Loucy (cell line): ENCODE measurements around the gene KCTD12.

ENCODE experiments used
- H2AFZ ChIP-seq: fragments of 200-600 bp; sonication (generic); 2 replicates; pipeline ENCODE4 v1.6.0; 2016; ENCODE audit warnings: antibody characterized with exemption, mild to moderate bottlenecking, low read length, moderate library complexity
- H3F3A ChIP-seq: fragments of 200-600 bp; 2 replicates; pipeline ENCODE4 v1.6.0; 2016; ENCODE audit warnings: antibody characterized with exemption, low read depth, mild to moderate bottlenecking
- H3K27me3 ChIP-seq: fragments of 200-600 bp; sonication (generic); 2 replicates; pipeline ENCODE4 v1.6.1; 2014; ENCODE audit warnings: low read length, mild to moderate bottlenecking; ENCODE audit not compliant: insufficient read depth, poor library complexity, severe bottlenecking
- H3K36me3 ChIP-seq: fragments of 200-600 bp; sonication (generic); 2 replicates; pipeline ENCODE4 v1.6.1; 2016; ENCODE audit warnings: low read length; ENCODE audit not compliant: insufficient read depth
- H3K4me1 ChIP-seq: fragments of 200-600 bp; sonication (generic); 2 replicates; pipeline ENCODE4 v1.5.1; 2014; ENCODE audit warnings: low read length, mild to moderate bottlenecking; ENCODE audit not compliant: insufficient read depth, poor library complexity, severe bottlenecking
- H3K4me2 ChIP-seq: fragments of 200-600 bp; sonication (generic); 2 replicates; pipeline ENCODE4 v1.6.0; 2014; ENCODE audit warnings: antibody characterized with exemption, low read length, low read depth, mild to moderate bottlenecking; ENCODE audit not compliant: poor library complexity, severe bottlenecking
- H3K4me3 ChIP-seq: fragments of 200-600 bp; sonication (generic); 2 replicates; pipeline ENCODE4 v1.5.1; 2014; ENCODE audit warnings: low read length, mild to moderate bottlenecking, mixed read lengths; ENCODE audit not compliant: poor library complexity, severe bottlenecking
- H3K79me2 ChIP-seq: fragments of 200-600 bp; sonication (generic); 2 replicates; pipeline ENCODE4 v1.6.1; 2014; ENCODE audit warnings: low read length; ENCODE audit not compliant: insufficient read depth
- H3K9ac ChIP-seq: fragments of 200-600 bp; sonication (generic); 2 replicates; pipeline ENCODE4 v1.6.0; 2014; ENCODE audit warnings: mild to moderate bottlenecking, low read depth, low read length, moderate library complexity; ENCODE audit not compliant: poor library complexity, severe bottlenecking
- H3K9me2 ChIP-seq: fragments of 200-600 bp; sonication (generic); replicated peaks from 2 replicates; pipeline ENCODE4 v1.6.1; 2016; ENCODE audit warnings: low read depth, low read length, mixed read lengths
- H3K9me3 ChIP-seq: fragments of 200-600 bp; sonication (generic); 2 replicates; pipeline ENCODE4 v1.6.1; 2014; ENCODE audit warnings: mild to moderate bottlenecking, antibody characterized with exemption, low read length, low read depth; ENCODE audit not compliant: insufficient read depth
- H4K20me1 ChIP-seq: fragments of 200-600 bp; sonication (generic); 2 replicates; pipeline ENCODE4 v1.6.0; 2014; ENCODE audit warnings: antibody characterized with exemption, low read length, mild to moderate bottlenecking; ENCODE audit not compliant: insufficient read depth, poor library complexity, severe bottlenecking
- CTCF ChIP-seq: fragments of 200-600 bp; sonication (generic); conservative IDR thresholded peaks from 2 replicates; pipeline ENCODE4 v1.5.1; 2014; ENCODE audit warnings: mild to moderate bottlenecking, antibody characterized with exemption, low read length
- EZH2phosphoT487 ChIP-seq: fragments of 200-600 bp; IDR thresholded peaks from 2 replicates; pipeline ENCODE4 v1.6.1; 2018; ENCODE audit warnings: antibody characterized with exemption, mild to moderate bottlenecking, moderate library complexity, borderline replicate concordance

Gene KCTD12

GRCh38 chr13:76874479-76874878 is 11.7 kb downstream of the KCTD12 start:
- Histone ChIP-seq H3K4me2 (no peak overlapping the region), H3K9me2 (no peaks in the 10 kb centered on the region), H3K36me3 (no peaks in the 10 kb centered on the region), H4K20me1 (no peaks in the 10 kb centered on the region), H3K27me3 (no peaks in the 10 kb centered on the region), H2AFZ (peak overlapping the region; percentile 45; the same call in 1 of the 2 replicates), H3K9ac (no peak overlapping the region), H3K4me1 (peaks cover 8% of the 10 kb centered on the region), H3F3A (no peaks in the 10 kb centered on the region), H3K9me3 (no peaks in the 10 kb centered on the region), H3K79me2 (no peaks in the 10 kb centered on the region), H3K4me3 (no peak overlapping the region)
- no peak for TF ChIP-seq CTCF
- no peak for TF ChIP-seq EZH2phosphoT487

GRCh38 chr13:76873445-76873844 is 12.8 kb downstream of the KCTD12 start:
- H3K4me1 ChIP-seq = no peaks in the 10 kb centered on the region
- H3K79me2 ChIP-seq = no peaks in the 10 kb centered on the region
- H2AFZ ChIP-seq = no peak overlapping the region
- no peak for TF ChIP-seq EZH2phosphoT487
- TF ChIP-seq CTCF = no peak
- no peaks in the 10 kb centered on the region for H3K9me3 ChIP-seq
- no peaks in the 10 kb centered on the region for H3K36me3 ChIP-seq
- no peak overlapping the region for H3K4me2 ChIP-seq
- H3F3A ChIP-seq = no peaks in the 10 kb centered on the region
- H3K27me3 ChIP-seq = no peaks in the 10 kb centered on the region
- H3K4me3 ChIP-seq = no peak overlapping the region
- no peaks in the 10 kb centered on the region for H4K20me1 ChIP-seq
- H3K9me2 ChIP-seq = no peaks in the 10 kb centered on the region
- no peak overlapping the region for H3K9ac ChIP-seq

GRCh38 chr13:76872675-76873074 is 13.5 kb downstream of the KCTD12 start:
- Histone ChIP-seq H3F3A (no peaks in the 10 kb centered on the region), H3K9ac (no peak overlapping the region), H3K4me3 (no peak overlapping the region), H3K4me1 (no peaks in the 10 kb centered on the region), H3K79me2 (no peaks in the 10 kb centered on the region), H3K9me3 (no peaks in the 10 kb centered on the region), H2AFZ (no peak overlapping the region), H3K9me2 (no peaks in the 10 kb centered on the region), H3K36me3 (no peaks in the 10 kb centered on the region), H4K20me1 (no peaks in the 10 kb centered on the region), H3K4me2 (no peak overlapping the region), H3K27me3 (no peaks in the 10 kb centered on the region)
- TF ChIP-seq CTCF (no peak), EZH2phosphoT487 (no peak)
